ENCODE results near the gene TBCB. TPM values are rescaled to one million over a fixed set of nuclear protein-coding genes. Genes with fewer than 3 reads are reported as not detected.

TBCB gene
- total RNA-seq, 3 donors from 2014 or later = 106 to 146 (median 124) TPM

- Histone ChIP-seq H3K4me1 (peaks cover 0 to 3% of the 10 kb centered on the region in 2 donors), H3K27me3 (no peaks in the 10 kb centered on the region), H3K36me3 (peaks cover 5% of the 10 kb centered on the region), H3K4me3 (peak overlapping the region; percentile 59 to 69 (median 64)), H3K9me3 (no peaks in the 10 kb centered on the region), H3K27ac (peak overlapping the region; percentile 96)
- TF ChIP-seq POLR2A (IDR thresholded peaks at IDR 0.05) = no peak
- TF ChIP-seq CTCF (IDR thresholded peaks at IDR 0.05) = no peak
- no peak for TF ChIP-seq POLR2AphosphoS5 (IDR thresholded peaks at IDR 0.05)
- intact Hi-C loops (cut with DNase I; ENCODE audit: low total_unique reads) = no loop called here
- DNase-seq (ENCODE audit: low spot score in 2 of 2) = no peak
Measured at GRCh38 chr19:36150586-36150985, 35.3 kb downstream of the TBCB start.

- Histone ChIP-seq H3K36me3 (no peaks in the 10 kb centered on the region), H3K27ac (peak overlapping the region; percentile 96), H3K4me1 (peaks cover 0 to 3% of the 10 kb centered on the region in 2 donors), H3K27me3 (no peaks in the 10 kb centered on the region), H3K4me3 (peak overlapping the region; percentile 59 to 69 (median 64)), H3K9me3 (no peaks in the 10 kb centered on the region)
- peak in 1 of 2 donors; percentile 84 for DNase-seq (ENCODE audit: low spot score in 2 of 2)
- TF ChIP-seq POLR2AphosphoS5 (IDR thresholded peaks at IDR 0.05) (peak; percentile 36 to 76 (median 57)), POLR2A (IDR thresholded peaks at IDR 0.05) (peak; percentile 47), CTCF (IDR thresholded peaks at IDR 0.05) (no peak)
- intact Hi-C loops (cut with DNase I; ENCODE audit: low total_unique reads) = no loop called here
Measured at GRCh38 chr19:36151144-36152018, 36.1 kb downstream of the TBCB start.

- no peaks in the 10 kb centered on the region for H3K27me3 ChIP-seq
- peaks cover 0 to 3% of the 10 kb centered on the region in 2 donors for H3K4me1 ChIP-seq
- intact Hi-C loops (cut with DNase I; ENCODE audit: low total_unique reads) = no loop called here
- no peak for DNase-seq (ENCODE audit: low spot score in 2 of 2)
- H3K36me3 ChIP-seq = no peaks in the 10 kb centered on the region
- TF ChIP-seq POLR2A (IDR thresholded peaks at IDR 0.05) (no peak), POLR2AphosphoS5 (IDR thresholded peaks at IDR 0.05) (no peak), CTCF (IDR thresholded peaks at IDR 0.05) (no peak)
- H3K9me3 ChIP-seq = no peaks in the 10 kb centered on the region
- peak overlapping the region; percentile 59 to 69 (median 64) for H3K4me3 ChIP-seq
- H3K27ac ChIP-seq = peak overlapping the region; percentile 96
Measured at GRCh38 chr19:36152019-36152351, 36.7 kb downstream of the TBCB start.

- H3K27ac ChIP-seq = peak within 1 kb of the TSS; percentile 96
- intact Hi-C loops (cut with DNase I; ENCODE audit: low total_unique reads) = no loop called here
- peak; percentile 14 to 68 (median 59) for TF ChIP-seq POLR2AphosphoS5 (IDR thresholded peaks at IDR 0.05)
- no peak for TF ChIP-seq CTCF (IDR thresholded peaks at IDR 0.05)
- peak; percentile 14 for TF ChIP-seq POLR2A (IDR thresholded peaks at IDR 0.05)
- no peaks in the 10 kb centered on the region for H3K27me3 ChIP-seq
- DNase-seq (ENCODE audit: low spot score in 2 of 2) = peak in 1 of 2 donors; percentile 67
- H3K4me1 ChIP-seq = peaks cover 0 to 3% of the 10 kb centered on the region in 2 donors
- peak within 1 kb of the TSS; percentile 59 to 69 (median 64) for H3K4me3 ChIP-seq
- H3K36me3 ChIP-seq = no peaks in the 10 kb centered on the region
- H3K9me3 ChIP-seq = no peaks in the 10 kb centered on the region
Measured at GRCh38 chr19:36152352-36153091, 37.3 kb downstream of the TBCB start, which contains the start of gene COX7A1. Gene COX7A1 (minus strand): TSS chr19:36152447. CDS start chr19:36152407, 40 bp downstream.
